CD1c-positive myeloid dendritic cell (primary cell): ENCODE measurements around the gene PLGRKT.
"Not testable (repeated sequence)": the region's sequence is repeated elsewhere in the genome, so short reads cannot be mapped to it uniquely, and the experiment has no call there.

Experiments
- DNase-seq: peaks from one replicate; pipeline ENCODE4 v3.0.0-alpha.2; 2016; ENCODE audit errors: extremely low spot score

PLGRKT gene

GRCh38 chr9:5432890-5433289 lies 4.8 kb downstream of the PLGRKT start:
- DNase-seq: not testable (repeated sequence)

DNA sequence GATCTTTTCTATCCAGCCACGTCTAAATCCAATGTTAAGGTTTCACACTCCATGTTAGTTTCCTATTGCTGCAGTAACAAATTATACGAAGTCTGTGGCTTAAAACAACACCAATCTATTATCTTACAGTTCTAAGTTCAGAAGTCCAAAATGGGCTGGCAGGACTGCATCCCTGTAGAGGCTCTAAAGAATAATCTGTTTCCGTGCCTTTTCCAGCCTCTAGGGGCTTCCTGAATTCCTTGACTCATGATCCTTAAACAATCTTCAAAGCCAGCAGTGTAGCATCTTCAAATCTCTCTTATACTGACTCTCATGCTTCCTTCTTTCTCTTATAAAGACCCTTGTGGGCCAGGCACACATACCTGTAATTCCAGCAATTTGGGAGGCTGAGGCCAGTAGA lies 6.8 kb downstream of the PLGRKT start:
- no peak for DNase-seq

- DNase-seq: no peak
These were observed 7.7 kb downstream of the PLGRKT start for GRCh38 chr9:5429873-5430564.

DNA sequence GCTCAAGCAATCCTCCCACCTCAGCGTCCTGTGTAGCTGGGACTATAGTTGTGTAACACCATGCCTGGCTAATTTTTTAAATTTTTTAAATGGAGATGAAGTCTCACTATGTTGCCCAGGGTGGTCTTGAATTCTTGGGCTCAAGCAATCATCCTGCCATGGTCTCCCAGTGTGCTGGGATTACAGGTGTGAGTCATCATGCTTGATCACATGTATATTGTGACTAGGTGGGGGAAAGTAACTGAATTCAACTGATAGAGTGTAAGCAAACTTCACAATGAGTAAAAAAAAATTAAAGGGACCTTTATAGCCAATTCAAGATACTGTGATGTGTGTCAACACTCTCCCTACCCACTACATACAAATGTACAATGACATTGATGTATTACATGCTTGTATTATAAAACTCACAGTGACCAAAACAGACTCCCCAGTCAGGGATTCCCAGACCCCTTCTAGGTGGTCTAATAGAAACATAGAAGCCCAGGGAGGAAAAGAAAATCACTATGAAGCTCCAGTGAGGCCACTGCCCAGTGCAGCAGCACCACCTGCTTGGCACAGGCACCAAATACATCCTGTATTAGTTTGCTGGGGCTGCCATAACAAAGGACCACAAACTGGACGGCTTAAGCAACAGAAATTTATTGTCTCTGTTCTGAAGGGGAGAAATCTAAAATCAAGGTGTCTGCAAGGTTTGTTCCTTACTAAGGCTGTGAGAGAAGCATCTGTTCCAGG lies 8.8 kb downstream of the PLGRKT start:
- no peak for DNase-seq

DNA sequence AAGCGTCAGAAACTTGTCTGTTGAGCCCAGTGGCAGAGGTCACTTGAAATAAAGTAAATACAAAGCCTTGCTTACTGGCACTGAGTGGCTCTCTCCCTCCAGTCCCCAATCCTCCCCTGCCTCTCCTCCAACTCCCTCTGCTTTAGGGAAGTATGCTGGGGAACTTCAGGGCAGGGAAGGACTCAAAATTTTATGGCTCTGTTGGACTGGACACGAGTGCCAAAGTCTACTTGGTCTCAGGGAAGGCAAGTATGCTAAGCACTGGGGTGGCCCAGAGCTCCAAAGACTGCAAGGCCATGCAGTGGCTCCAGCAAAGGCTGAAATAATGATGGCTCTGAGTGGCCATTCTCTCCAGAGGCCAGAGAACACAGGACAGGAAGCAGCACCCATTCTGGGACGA lies 9.6 kb downstream of the PLGRKT start:
- no peak for DNase-seq

GRCh38 chr9:5427005-5427404 lies 10.7 kb downstream of the PLGRKT start:
- no peak for DNase-seq

DNA sequence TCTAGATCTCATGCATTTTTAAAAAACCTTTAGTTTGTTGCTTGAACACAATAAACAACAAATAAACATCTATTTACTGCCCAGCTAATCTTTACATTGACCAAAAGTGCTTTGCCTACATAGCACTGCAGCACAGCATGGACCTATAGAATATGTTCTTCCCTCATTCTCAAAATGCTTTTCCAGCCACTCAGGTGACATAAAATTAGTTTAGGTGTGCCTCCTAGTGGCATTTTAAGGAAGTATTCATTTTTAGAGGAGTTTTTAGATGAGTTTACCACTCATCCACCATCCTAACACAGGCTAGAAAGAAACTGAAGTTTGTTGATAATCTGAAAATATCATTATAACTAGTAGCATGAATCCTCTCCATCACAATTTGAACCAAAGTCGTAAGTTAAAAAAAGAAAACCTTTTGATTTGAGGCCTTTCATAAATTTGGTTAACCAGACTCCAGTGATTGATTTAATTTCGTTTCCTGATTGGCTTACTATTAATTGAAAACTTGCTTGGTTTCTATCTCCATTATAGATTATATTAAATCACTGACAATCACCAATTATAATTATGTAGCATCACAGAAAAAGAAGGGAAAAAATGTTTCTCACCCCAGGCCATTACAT lies 12.6 kb downstream of the PLGRKT start:
- DNase-seq: peak; percentile 35

DNA sequence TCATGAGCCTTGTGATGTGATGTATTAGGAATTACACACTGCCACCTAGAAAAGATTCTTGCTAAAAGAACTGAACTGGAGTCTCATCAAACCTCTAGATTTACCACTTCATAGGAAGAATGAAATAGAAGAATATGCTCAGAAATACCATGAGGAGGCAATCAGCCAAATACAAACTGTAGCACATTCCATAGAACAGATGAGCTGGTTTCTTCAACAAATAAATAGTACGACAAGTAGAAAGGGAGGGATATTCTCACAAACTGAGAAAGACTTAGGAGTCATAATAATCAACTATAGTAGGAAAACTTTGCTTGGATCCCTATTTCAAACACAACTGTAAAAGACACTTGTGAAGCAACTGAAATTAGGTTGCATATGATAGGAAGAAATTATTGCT lies 15.4 kb downstream of the PLGRKT start:
- no peak for DNase-seq

- no peak for DNase-seq
These were observed 16.6 kb downstream of the PLGRKT start for GRCh38 chr9:5421163-5421562.

- DNase-seq: no peak
These were observed 17.7 kb downstream of the PLGRKT start for GRCh38 chr9:5419987-5420386.

DNA sequence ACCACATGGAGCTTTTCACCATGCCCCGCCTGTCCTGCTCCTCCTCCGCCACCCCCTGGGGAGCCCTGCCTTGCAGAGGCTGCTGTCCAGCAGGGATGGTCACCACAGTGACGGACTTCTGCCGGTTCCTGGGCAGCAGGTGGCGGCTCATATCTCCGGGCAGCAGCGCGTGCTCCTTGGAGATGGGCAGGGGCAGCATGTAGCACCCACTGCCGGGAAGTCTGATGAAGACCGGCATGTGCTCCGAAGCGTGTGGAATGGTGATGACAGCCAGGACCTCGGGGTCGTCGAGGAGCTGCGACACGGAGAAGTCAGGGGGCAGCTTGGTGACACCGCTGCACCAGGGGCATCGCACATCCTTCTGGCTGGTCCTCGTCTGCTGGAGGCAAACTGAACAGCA lies 19.2 kb downstream of the PLGRKT start:
- no peak for DNase-seq

GRCh38 chr9:5416953-5417352 lies 20.8 kb downstream of the PLGRKT start:
- DNase-seq: no peak

DNA sequence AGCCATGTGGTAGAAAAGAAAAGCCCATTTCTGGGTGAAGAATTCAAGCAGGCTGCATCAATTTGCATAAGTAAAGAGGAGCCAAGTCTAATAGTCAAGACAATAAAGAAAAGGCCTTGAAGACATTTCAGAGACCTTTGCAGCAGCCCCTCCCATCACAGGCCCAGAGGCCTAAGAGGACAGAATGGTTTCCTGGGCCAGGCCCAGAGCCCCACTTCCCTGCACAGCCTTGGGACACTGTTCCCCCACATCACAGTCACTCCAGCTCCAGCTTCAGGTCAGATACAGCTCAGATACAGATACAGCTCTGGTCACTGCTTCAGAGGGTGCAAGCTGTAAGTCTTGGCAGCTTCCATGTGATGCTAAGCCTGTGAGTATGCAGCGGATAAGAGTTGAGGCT lies 29.1 kb downstream of the PLGRKT start:
- no peak for DNase-seq

DNA sequence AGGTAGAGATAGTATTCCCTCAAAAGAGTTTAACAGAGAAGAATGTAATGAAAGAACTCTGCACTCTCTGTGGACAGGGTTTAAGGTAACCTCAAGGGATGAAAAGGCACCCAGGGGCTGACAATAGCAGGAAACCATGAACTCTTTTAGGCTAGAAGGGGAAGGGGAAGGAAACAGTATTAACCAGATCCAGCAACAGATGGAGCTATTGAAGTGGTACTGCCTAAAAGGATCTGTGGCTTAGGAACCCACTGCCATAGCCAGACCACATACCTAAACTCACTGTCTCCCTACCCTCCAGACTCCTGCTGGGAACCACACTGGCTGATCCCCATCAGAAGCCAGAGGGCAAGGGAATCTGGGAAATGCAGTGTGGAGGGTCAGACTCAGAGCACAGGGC lies 35.5 kb downstream of the PLGRKT start:
- no peak for DNase-seq

DNA sequence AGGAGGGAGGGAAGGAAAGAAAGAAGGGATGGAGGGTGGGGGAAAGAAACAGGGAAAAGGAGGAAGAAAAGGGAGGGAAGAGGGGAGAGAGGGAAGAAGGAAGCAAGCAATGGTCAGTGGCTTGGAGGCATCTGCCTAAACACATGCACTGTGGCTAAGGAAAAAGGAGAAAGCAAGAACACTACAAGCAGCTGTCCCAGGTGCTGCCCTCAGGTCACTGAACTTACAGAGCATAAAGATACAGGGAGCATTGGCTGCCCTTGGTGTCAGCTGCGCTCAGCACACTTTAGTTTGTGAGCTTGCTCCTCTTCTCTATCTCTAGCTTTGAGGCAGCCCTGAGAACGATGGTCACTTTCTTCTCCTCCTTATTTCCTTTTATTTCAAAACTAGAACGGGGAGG lies 40.2 kb downstream of the PLGRKT start:
- not testable (repeated sequence) for DNase-seq

GRCh38 chr9:5395428-5395827 lies 42.3 kb downstream of the PLGRKT start:
- no peak for DNase-seq

GRCh38 chr9:5393976-5394375 lies 43.7 kb downstream of the PLGRKT start:
- DNase-seq: not testable (repeated sequence)

- DNase-seq: no peak
These were observed 44.2 kb downstream of the PLGRKT start for GRCh38 chr9:5393497-5393896.

DNA sequence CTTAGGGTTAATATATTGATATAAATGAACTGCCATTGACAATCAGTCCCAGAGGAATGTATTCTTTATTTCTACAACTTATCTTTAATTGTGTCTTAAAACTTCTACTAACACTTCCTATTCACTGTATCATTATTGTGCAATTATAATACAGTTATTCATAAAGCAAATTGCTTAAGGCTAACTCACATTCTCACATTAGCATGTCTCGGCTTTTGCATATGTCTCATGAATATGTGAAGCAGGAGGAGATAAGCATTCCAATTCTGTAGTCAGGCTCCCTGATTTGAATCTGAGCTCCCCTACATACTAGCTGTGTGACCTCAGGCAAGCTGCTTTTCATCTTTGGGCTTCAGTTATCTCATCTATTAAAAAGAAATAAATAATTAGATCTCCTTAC lies 45.4 kb downstream of the PLGRKT start:
- no peak for DNase-seq

DNA sequence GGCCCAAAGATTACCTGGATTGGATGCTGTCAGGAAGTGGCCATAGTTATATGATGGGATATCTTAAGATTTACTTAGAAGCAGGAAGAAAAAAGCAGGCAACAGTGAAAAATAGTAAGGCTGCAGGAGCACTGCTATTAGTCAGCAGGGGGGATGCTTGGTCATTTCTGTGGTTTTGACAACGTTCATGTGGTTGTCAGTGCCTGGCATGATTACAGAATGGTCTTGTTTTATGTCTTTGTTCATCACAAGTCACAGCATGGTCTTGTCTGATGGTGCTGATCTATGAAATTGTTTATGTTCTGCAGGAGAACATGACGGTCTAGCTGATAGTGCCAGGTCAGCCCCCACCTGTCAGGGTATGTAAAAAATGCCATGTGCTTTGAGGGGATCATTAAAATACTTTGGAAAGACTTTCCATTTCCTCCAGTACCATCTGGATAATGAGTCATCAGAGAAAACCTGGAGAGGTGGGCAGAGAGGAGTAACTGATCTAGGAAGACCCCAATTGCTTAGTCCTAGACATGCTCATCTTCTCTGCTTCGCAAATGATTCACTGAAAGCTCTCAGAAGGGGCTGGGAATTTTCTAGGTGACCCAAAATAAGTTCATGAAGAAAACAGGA lies 48.5 kb downstream of the PLGRKT start:
- DNase-seq: no peak

DNA sequence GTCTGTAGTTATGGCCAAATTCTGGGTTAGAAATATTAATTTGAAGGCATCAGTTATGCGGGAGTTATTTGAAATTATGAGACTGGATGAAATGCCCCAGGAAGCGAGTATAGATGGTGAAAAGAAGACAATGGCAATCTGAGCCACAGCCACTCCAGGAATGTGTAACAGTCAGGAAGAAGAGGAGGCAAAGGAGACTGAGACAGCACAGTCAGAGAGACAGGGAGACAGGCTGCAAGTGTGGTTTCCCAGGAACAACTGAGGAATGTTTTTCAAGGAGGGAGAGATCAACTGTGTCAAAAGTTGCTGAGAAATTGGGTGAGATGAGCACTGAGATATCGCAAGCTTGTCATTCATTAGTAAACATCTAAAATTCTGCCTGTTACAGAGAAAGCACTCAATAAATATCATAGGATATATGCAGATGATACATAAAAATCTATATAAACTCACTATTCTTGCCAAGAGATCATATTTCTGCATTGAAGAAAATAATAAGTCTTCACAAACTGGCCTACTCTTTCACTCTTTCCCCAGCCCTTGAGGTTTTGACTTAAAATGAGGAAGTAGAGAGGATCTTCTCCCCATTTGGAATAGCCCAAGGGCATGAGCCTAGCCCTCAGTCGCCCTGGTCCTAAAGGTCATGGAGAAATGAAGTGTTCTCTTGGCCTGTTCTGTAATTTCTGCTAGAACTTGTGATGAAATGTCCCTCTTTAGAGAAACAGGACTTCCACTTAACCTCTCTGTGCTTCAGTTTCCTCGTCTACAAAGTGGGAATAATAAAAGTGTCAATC lies 49.5 kb downstream of the PLGRKT start:
- DNase-seq: peak; percentile 18

GRCh38 chr9:5384436-5384835 lies 53.3 kb downstream of the PLGRKT start:
- no peak for DNase-seq
